ENCODE results near the gene MAP3K7. TPM values are rescaled to one million over a fixed set of nuclear protein-coding genes. Genes with fewer than 3 reads are reported as not detected.

Gene MAP3K7
- 10.0 to 12.8 TPM (median 12.2 TPM) in 5 replicates for total RNA-seq (2022; extraction: Qiagen RNA extraction)

GRCh38 chr6:90586836-90587638 lies at the start of gene MAP3K7:
TSS of gene MAP3K7 (minus strand) at chr6:90587072. CDS start at chr6:90586883, 189 bp downstream.

